Activated CD4-positive, alpha-beta memory T cell treated with anti-CD3 and anti-CD28 coated beads, Interleukin-2, amount 10 ng/mL, durations not matched to agents 7 days and 5 days (primary cell): ENCODE data around the gene CD72. TPM values are rescaled to one million over a fixed set of nuclear protein-coding genes. Genes with fewer than 3 reads are reported as not detected.

Source experiments
- total RNA-seq, 2 experiments: library from RNA; stranded (reverse); gene quantifications; one replicate each; pipeline ENCODE4 v1.2.3, GENCODE V29; 2021

Gene CD72
- total RNA-seq, 2 experiments from 2014 or later = 11.8 to 11.9 TPM

Other genes starting within 250 kb of the CD72 start
- gene RUSC2, start 128.3 kb downstream of the CD72 start, total RNA-seq = 1 to 10 TPM; 1.2 to 1.4 TPM
- gene TESK1, start 13.2 kb downstream of the CD72 start, total RNA-seq = 10 to 100 TPM; 31.7 to 32.3 TPM
- gene SIT1, start 32.5 kb upstream of the CD72 start, total RNA-seq = 100 to 1,000 TPM; 210 to 214 TPM
- over 10,000 TPM in 1 of 2 experiments, 1,000 to 10,000 TPM in 1; 9,885 to 10,678 TPM for gene RMRP, start 39.6 kb upstream of the CD72 start, total RNA-seq
- gene CCDC107, start 39.9 kb upstream of the CD72 start, total RNA-seq = 10 to 100 TPM; 36.6 to 37.7 TPM
- 10 to 100 TPM; 19.1 to 19.9 TPM for gene ARHGEF39, start 46.8 kb upstream of the CD72 start, total RNA-seq
- 1 to 10 TPM; 1.1 to 1.2 TPM for gene CA9, start 55.5 kb upstream of the CD72 start, total RNA-seq
- 1 to 10 TPM; 8.9 to 9.2 TPM for gene TPM2, start 71.5 kb upstream of the CD72 start, total RNA-seq
- 100 to 1,000 TPM; 341 to 354 TPM for gene TLN1, start 113.8 kb upstream of the CD72 start, total RNA-seq
- gene CREB3, start 114.3 kb upstream of the CD72 start, total RNA-seq = 10 to 100 TPM; 23.2 to 24.1 TPM
- gene GBA2, start 130.8 kb upstream of the CD72 start, total RNA-seq = 10 to 100 TPM; 45.8 to 49.1 TPM
- gene RGP1, start 130.9 kb upstream of the CD72 start, total RNA-seq = 10 to 100 TPM; 29.1 to 29.5 TPM
- under 1 TPM in 1 of 2 experiments, not detected in 1; 0.48 TPM for gene MSMP, start 135.9 kb upstream of the CD72 start, total RNA-seq
- gene NPR2, start 173.2 kb upstream of the CD72 start, total RNA-seq = 1 to 10 TPM; 7.7 to 8.5 TPM
- 1 to 10 TPM; 2.0 to 2.2 TPM for gene SPAG8, start 193.8 kb upstream of the CD72 start, total RNA-seq
- 10 to 100 TPM; 77.8 to 79.2 TPM for gene HINT2, start 196.6 kb upstream of the CD72 start, total RNA-seq
- not detected for gene FAM221B, start 210.3 kb upstream of the CD72 start, total RNA-seq
- 1 to 10 TPM; 3.1 to 3.2 TPM for gene TMEM8B, start 210.8 kb upstream of the CD72 start, total RNA-seq